Panc1 (cell line): ENCODE data around the gene ACOX1. TPM values are rescaled to one million over a fixed set of nuclear protein-coding genes. Genes with fewer than 3 reads are reported as not detected.

Source experiments
- ATAC-seq: fragments of 200-7000 bp; cut with Tn5 transposase; 2 replicates; pipeline ENCODE4 v1.9.1; 2020; ENCODE audit warnings: mild to moderate bottlenecking, moderate library complexity
- BruUV-seq: library from RNA; stranded (reverse); fragments of 400-500 nt; replicated peaks from 2 replicates; lab custom pipeline; 2021; lab: Mats Ljungman, UMichigan
- CTCF ChIA-PET: fragments of 300-600 bp; sonication (Branson Sonifier 250); formaldehyde crosslinking; loops from one replicate; lab custom pipeline; 2022; ENCODE audit warnings: antibody characterized with exemption; lab: Charles Lee
- POLR2A ChIA-PET: fragments of 300-600 bp; sonication (Branson Sonifier 250); formaldehyde crosslinking; loops from one replicate; lab custom pipeline; 2022; ENCODE audit warnings: antibody characterized with exemption; lab: Charles Lee
- DNase-seq: peaks from one replicate; pipeline ENCODE4 v3.0.0-alpha.2; 2010; ENCODE audit warnings: low read depth, low spot score
- H3K27ac ChIP-seq: 2 replicates; pipeline ENCODE4 v1.5.1; 2011; ENCODE audit warnings: mild to moderate bottlenecking, low read length, inconsistent platforms
- H3K27me3 ChIP-seq: fragments of 200-500 bp; sonication (Bioruptor generic); 2 replicates; pipeline ENCODE4 v1.6.0; 2014; ENCODE audit warnings: low read length, inconsistent platforms; ENCODE audit not compliant: control insufficient read depth, insufficient read depth
- H3K36me3 ChIP-seq: fragments of 200-500 bp; sonication (Bioruptor generic); 2 replicates; pipeline ENCODE4 v1.5.1; 2014; ENCODE audit warnings: inconsistent platforms, mild to moderate bottlenecking, low read length, moderate library complexity; ENCODE audit not compliant: control insufficient read depth, insufficient read depth
- H3K4me1 ChIP-seq: 2 replicates; pipeline ENCODE4 v1.5.1; 2011; ENCODE audit warnings: inconsistent platforms, mild to moderate bottlenecking, low read length, moderate library complexity; ENCODE audit not compliant: control insufficient read depth, insufficient read depth
- H3K4me3 ChIP-seq, 2 experiments: 2 replicates each; pipeline ENCODE4 v1.5.1; 2011 to 2012; ENCODE audit warnings: low read depth in 2 of 2, low read length in 2 of 2, mild to moderate bottlenecking in 2 of 2, inconsistent platforms in 1 of 2, moderate library complexity in 1 of 2
- H3K9me3 ChIP-seq: fragments of 200-500 bp; sonication (Bioruptor generic); 2 replicates; pipeline ENCODE4 v1.5.1; 2014; ENCODE audit warnings: low read depth, mild to moderate bottlenecking, inconsistent platforms, low read length, moderate library complexity; ENCODE audit not compliant: control insufficient read depth, insufficient read depth
- POLR2AphosphoS5 ChIP-seq: IDR thresholded peaks from 2 replicates; pipeline ENCODE4 v1.6.1; 2012; ENCODE audit warnings: mild to moderate bottlenecking, low read depth, low read length, moderate library complexity
- SIN3A ChIP-seq: IDR thresholded peaks from 2 replicates; pipeline ENCODE4 v1.6.1; 2012; ENCODE audit warnings: low read depth, mild to moderate bottlenecking, low read length, moderate library complexity, borderline replicate concordance; ENCODE audit not compliant: insufficient read depth
- TCF7L2 ChIP-seq: IDR thresholded peaks from 2 replicates; pipeline ENCODE4 v1.6.1; 2011; ENCODE audit warnings: mild to moderate bottlenecking, low read depth, low read length, inconsistent platforms
- in situ Hi-C: cut with HindIII; loops from 2 replicates; pipeline ENCODE4 v1.10.0; 2016; ENCODE audit warnings: low sequenced_read_pairs, low pct_unique_long_range_greater_than_20kb
- intact Hi-C: fragments of 100-400 bp; cut with micrococcal nuclease; formaldehyde crosslinking; loops from one replicate; pipeline ENCODE4 v1.10.0; 2022; ENCODE audit not compliant: unreplicated experiment
- total RNA-seq: library from RNA; stranded (reverse); gene quantifications from one replicate; pipeline ENCODE4 v1.2.1, GENCODE V29; 2021; ENCODE audit not compliant: unreplicated experiment
- TF ChIP-seq, protein P1 (sequence below), 2 experiments: IDR thresholded peaks; 2 replicates each; pipeline ENCODE4 v1.6.1; 2011 to 2012; ENCODE audit warnings: low read depth in 2 of 2, control low read depth in 1 of 2, low read length in 1 of 2, mild to moderate bottlenecking in 1 of 2, moderate library complexity in 1 of 2; ENCODE audit not compliant: insufficient read depth in 1 of 2
- TF ChIP-seq, protein P2 (sequence below): fragments of 450-650 bp; IDR thresholded peaks from 2 replicates; pipeline ENCODE4 v1.5.1; 2017; ENCODE audit warnings: mild to moderate bottlenecking

The ACOX1 gene
- total RNA-seq, 1 experiment from 2014 or later, result 53.5 TPM

DNA sequence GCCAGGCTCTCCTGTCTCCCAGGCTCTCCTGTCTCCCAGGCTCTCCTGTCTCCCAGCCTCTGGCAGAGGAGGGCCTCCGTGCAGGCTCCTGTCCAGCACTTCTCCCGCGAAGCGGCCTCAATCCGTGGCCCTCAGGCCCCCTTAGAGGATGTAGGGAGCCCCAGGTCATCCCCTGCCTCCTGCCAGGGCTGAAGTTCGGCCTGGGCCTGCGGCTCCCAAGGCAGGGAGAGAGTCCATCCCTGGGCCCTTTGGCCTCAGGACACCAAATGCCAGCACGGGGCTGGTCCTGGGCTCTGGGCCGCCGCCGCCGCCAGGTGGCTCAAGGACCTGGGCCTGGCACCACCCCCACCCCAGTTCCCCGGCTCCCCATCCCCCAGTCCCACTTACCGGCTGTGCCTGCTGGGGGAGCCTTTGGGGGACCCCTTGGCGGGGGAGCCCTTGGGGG, 47.8 kb upstream of the ACOX1 start:
- no peaks in the 10 kb centered on the region for H3K9me3 ChIP-seq
- peak overlapping the region; percentile 84 for H3K27ac ChIP-seq
- BruUV-seq, result TSS peak; percentile 67
- ChIA-PET POLR2A (interaction anchor here (0.5 kb wide), 1 partner anchor 242 kb away, joined by 3 read pairs; no protein-coding TSS in a partner anchor), CTCF (interaction anchor here (0.9 kb wide), 1 partner anchor 12 kb away, joined by 3 read pairs; no protein-coding TSS in a partner anchor)
- H3K36me3 ChIP-seq, result peaks cover 3% of the 10 kb centered on the region
- H3K27me3 ChIP-seq, result no peaks in the 10 kb centered on the region
- intact Hi-C loops (no loop called here), in situ Hi-C loops (no loop called here)
- ATAC-seq (peak; percentile 80), DNase-seq (no peak)
- H3K4me1 ChIP-seq, result peaks cover 27% of the 10 kb centered on the region
- TF ChIP-seq SIN3A (no peak), TCF7L2 (no peak), POLR2AphosphoS5 (no peak)
- TF ChIP-seq, protein P1, sequence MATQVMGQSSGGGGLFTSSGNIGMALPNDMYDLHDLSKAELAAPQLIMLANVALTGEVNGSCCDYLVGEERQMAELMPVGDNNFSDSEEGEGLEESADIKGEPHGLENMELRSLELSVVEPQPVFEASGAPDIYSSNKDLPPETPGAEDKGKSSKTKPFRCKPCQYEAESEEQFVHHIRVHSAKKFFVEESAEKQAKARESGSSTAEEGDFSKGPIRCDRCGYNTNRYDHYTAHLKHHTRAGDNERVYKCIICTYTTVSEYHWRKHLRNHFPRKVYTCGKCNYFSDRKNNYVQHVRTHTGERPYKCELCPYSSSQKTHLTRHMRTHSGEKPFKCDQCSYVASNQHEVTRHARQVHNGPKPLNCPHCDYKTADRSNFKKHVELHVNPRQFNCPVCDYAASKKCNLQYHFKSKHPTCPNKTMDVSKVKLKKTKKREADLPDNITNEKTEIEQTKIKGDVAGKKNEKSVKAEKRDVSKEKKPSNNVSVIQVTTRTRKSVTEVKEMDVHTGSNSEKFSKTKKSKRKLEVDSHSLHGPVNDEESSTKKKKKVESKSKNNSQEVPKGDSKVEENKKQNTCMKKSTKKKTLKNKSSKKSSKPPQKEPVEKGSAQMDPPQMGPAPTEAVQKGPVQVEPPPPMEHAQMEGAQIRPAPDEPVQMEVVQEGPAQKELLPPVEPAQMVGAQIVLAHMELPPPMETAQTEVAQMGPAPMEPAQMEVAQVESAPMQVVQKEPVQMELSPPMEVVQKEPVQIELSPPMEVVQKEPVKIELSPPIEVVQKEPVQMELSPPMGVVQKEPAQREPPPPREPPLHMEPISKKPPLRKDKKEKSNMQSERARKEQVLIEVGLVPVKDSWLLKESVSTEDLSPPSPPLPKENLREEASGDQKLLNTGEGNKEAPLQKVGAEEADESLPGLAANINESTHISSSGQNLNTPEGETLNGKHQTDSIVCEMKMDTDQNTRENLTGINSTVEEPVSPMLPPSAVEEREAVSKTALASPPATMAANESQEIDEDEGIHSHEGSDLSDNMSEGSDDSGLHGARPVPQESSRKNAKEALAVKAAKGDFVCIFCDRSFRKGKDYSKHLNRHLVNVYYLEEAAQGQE (IDR thresholded peaks at IDR 0.05; ENCODE audit: insufficient read depth in 1 of 2, low read depth in 2 of 2, low read length in 1 of 2), result no peak
- TF ChIP-seq, protein P2, sequence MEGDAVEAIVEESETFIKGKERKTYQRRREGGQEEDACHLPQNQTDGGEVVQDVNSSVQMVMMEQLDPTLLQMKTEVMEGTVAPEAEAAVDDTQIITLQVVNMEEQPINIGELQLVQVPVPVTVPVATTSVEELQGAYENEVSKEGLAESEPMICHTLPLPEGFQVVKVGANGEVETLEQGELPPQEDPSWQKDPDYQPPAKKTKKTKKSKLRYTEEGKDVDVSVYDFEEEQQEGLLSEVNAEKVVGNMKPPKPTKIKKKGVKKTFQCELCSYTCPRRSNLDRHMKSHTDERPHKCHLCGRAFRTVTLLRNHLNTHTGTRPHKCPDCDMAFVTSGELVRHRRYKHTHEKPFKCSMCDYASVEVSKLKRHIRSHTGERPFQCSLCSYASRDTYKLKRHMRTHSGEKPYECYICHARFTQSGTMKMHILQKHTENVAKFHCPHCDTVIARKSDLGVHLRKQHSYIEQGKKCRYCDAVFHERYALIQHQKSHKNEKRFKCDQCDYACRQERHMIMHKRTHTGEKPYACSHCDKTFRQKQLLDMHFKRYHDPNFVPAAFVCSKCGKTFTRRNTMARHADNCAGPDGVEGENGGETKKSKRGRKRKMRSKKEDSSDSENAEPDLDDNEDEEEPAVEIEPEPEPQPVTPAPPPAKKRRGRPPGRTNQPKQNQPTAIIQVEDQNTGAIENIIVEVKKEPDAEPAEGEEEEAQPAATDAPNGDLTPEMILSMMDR, result no peak
- peak overlapping the region; percentile 59 to 63 for H3K4me3 ChIP-seq

DNA sequence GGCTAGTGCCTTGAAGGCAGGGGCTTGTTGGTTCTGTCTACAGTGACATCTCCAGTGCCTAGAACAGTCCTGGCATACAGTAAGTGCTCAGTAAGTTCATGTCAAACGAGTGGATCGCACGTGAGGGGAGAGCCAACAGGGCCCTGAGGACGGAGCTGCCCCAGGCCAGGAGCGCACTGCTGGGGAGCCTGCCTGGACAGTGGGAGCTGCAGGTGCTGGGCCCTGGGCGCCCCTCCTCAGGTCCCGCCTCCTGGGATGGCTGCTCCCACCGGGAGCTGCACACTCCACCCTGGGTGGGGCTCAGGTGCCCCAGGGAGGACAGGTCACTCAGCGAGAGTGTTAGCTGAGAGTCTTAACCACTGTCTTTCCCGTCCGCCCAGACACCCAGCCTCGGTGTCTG, 46.3 kb upstream of the ACOX1 start:
- Histone ChIP-seq H3K36me3 (peaks cover 3% of the 10 kb centered on the region), H3K4me3 (no peak overlapping the region), H3K27ac (no peak overlapping the region), H3K4me1 (peaks cover 27% of the 10 kb centered on the region), H3K27me3 (no peaks in the 10 kb centered on the region), H3K9me3 (no peaks in the 10 kb centered on the region)
- DNase-seq (no peak), ATAC-seq (no peak)
- in situ Hi-C loops, result no loop called here
- ChIA-PET POLR2A (no interaction called here), CTCF (no interaction called here)
- TF ChIP-seq POLR2AphosphoS5, result no peak
- no peak for TF ChIP-seq SIN3A
- TF ChIP-seq, protein P1 (IDR thresholded peaks at IDR 0.05; ENCODE audit: insufficient read depth in 1 of 2, low read depth in 2 of 2, low read length in 1 of 2), result no peak
- TF ChIP-seq, protein P2, result no peak
- TF ChIP-seq TCF7L2, result no peak
- intact Hi-C loops, result no loop called here
- BruUV-seq, result no TSS peak
